Nephron (organoid): Measurements from ENCODE around the gene FIBCD1.

Experiments used
- H3K27ac Mint-ChIP-seq, 3 experiments: 2 replicates each; pipeline ENCODE4 v1.8.0; 2020; ENCODE audit warnings: mixed read lengths in 3 of 3, mild to moderate bottlenecking in 2 of 3, moderate library complexity in 1 of 3
- H3K27me3 Mint-ChIP-seq: 2 replicates; pipeline ENCODE4 v1.8.0; 2021; ENCODE audit warnings: low read depth, mild to moderate bottlenecking, moderate library complexity, mixed read lengths
- H3K36me3 Mint-ChIP-seq: 2 replicates; pipeline ENCODE4 v1.8.0; 2020; ENCODE audit warnings: low read depth, mixed read lengths
- H3K4me1 Mint-ChIP-seq: 2 replicates; pipeline ENCODE4 v1.8.0; 2020; ENCODE audit warnings: mixed read lengths
- H3K4me3 Mint-ChIP-seq, 3 experiments: 2 replicates each; pipeline ENCODE4 v1.8.0; 2020; ENCODE audit warnings: mild to moderate bottlenecking in 3 of 3, mixed read lengths in 3 of 3, moderate library complexity in 2 of 3
- H3K9me3 Mint-ChIP-seq: 2 replicates; pipeline ENCODE4 v1.8.0; 2020; ENCODE audit warnings: mixed read lengths
- TF ChIP-seq, protein P1 (sequence below), 3 experiments: fragments of 200-600 bp; sonication (generic); IDR thresholded peaks; one replicate each; pipeline ENCODE4 v1.5.0; 2021; ENCODE audit warnings: antibody characterized with exemption in 3 of 3; ENCODE audit not compliant: unreplicated experiment in 3 of 3

The FIBCD1 gene

GRCh38 chr9:130919559-130920145, 19.4 kb downstream of the FIBCD1 start:
- no peaks in the 10 kb centered on the region for H3K36me3 Mint-ChIP-seq
- no peaks in the 10 kb centered on the region for H3K9me3 Mint-ChIP-seq
- H3K27ac Mint-ChIP-seq: no peak overlapping the region
- TF ChIP-seq, protein P1, sequence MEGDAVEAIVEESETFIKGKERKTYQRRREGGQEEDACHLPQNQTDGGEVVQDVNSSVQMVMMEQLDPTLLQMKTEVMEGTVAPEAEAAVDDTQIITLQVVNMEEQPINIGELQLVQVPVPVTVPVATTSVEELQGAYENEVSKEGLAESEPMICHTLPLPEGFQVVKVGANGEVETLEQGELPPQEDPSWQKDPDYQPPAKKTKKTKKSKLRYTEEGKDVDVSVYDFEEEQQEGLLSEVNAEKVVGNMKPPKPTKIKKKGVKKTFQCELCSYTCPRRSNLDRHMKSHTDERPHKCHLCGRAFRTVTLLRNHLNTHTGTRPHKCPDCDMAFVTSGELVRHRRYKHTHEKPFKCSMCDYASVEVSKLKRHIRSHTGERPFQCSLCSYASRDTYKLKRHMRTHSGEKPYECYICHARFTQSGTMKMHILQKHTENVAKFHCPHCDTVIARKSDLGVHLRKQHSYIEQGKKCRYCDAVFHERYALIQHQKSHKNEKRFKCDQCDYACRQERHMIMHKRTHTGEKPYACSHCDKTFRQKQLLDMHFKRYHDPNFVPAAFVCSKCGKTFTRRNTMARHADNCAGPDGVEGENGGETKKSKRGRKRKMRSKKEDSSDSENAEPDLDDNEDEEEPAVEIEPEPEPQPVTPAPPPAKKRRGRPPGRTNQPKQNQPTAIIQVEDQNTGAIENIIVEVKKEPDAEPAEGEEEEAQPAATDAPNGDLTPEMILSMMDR (IDR thresholded peaks at IDR 0.05; ENCODE audit: unreplicated experiment in 3 of 3): no peak
- H3K4me3 Mint-ChIP-seq: no peak overlapping the region
- peaks cover 21% of the 10 kb centered on the region for H3K4me1 Mint-ChIP-seq
- peaks cover 50% of the 10 kb centered on the region for H3K27me3 Mint-ChIP-seq

GRCh38 chr9:130918826-130919558, 20.1 kb downstream of the FIBCD1 start:
- Mint-ChIP-seq H3K4me1 (peaks cover 21% of the 10 kb centered on the region), H3K36me3 (no peaks in the 10 kb centered on the region), H3K27ac (no peak overlapping the region), H3K9me3 (no peaks in the 10 kb centered on the region), H3K4me3 (no peak overlapping the region), H3K27me3 (peaks cover 50% of the 10 kb centered on the region)
- TF ChIP-seq, protein P1 (IDR thresholded peaks at IDR 0.05; ENCODE audit: unreplicated experiment in 3 of 3): no peak

- peaks cover 50% of the 10 kb centered on the region for H3K27me3 Mint-ChIP-seq
- TF ChIP-seq, protein P1 (IDR thresholded peaks at IDR 0.05; ENCODE audit: unreplicated experiment in 3 of 3): no peak
- no peak overlapping the region for H3K27ac Mint-ChIP-seq
- peaks cover 21% of the 10 kb centered on the region for H3K4me1 Mint-ChIP-seq
- H3K9me3 Mint-ChIP-seq: no peaks in the 10 kb centered on the region
- no peak overlapping the region for H3K4me3 Mint-ChIP-seq
- H3K36me3 Mint-ChIP-seq: no peaks in the 10 kb centered on the region
Measured at GRCh38 chr9:130918101-130918825, 20.8 kb downstream of the FIBCD1 start.

GRCh38 chr9:130917168-130917960, 21.7 kb downstream of the FIBCD1 start:
- Mint-ChIP-seq H3K4me1 (peaks cover 14% of the 10 kb centered on the region), H3K27ac (no peak overlapping the region), H3K27me3 (peaks cover 48% of the 10 kb centered on the region), H3K36me3 (no peaks in the 10 kb centered on the region), H3K4me3 (no peak overlapping the region), H3K9me3 (no peaks in the 10 kb centered on the region)
- TF ChIP-seq, protein P1 (IDR thresholded peaks at IDR 0.05; ENCODE audit: unreplicated experiment in 3 of 3): no peak

DNA sequence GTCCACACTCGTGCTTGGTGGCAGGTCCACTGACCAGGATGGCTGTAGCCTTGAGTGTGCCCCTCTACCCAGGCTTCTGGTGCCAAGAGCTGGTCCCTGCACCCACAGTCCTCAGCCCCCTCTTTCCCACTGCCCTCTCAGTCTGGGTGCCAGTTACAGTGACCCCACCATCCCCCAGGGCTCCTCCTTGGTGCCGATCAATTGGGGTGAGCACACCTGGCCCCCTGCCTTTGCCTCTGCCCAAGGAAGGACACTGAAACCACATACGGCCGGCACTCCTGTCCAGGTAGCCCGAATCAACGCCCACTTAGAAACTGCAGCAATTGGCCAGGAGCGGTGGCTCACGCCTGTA, 24.0 kb downstream of the FIBCD1 start:
- Mint-ChIP-seq H3K9me3 (no peaks in the 10 kb centered on the region), H3K4me3 (no peak overlapping the region), H3K27me3 (peaks cover 44% of the 10 kb centered on the region), H3K4me1 (peaks cover 4% of the 10 kb centered on the region), H3K27ac (no peak overlapping the region), H3K36me3 (no peaks in the 10 kb centered on the region)
- TF ChIP-seq, protein P1 (IDR thresholded peaks at IDR 0.05; ENCODE audit: unreplicated experiment in 3 of 3): no peak
